Midbrain (tissue), 1 donor: ENCODE results near the gene PRDM4.
"Not testable (repeated sequence)": the region's sequence is repeated elsewhere in the genome, so short reads cannot be mapped to it uniquely, and the experiment has no call there.

Experiments used
- DNase-seq: peaks from one replicate; lab custom pipeline; 2025; lab: John Stamatoyannopoulos, UW

PRDM4 gene

GRCh38 chr12:107695772-107696171 lies 65.2 kb downstream of the PRDM4 start:
- not testable (repeated sequence) for DNase-seq

- DNase-seq, result peak; percentile 95
Observed at GRCh38 chr12:107685360-107686248, 75.3 kb downstream of the PRDM4 start, which contains the start of gene PWP1. Gene PWP1 (plus strand): TSS chr12:107685799. CDS start chr12:107685900, 101 bp downstream.

- DNase-seq, result no peak
Observed at GRCh38 chr12:107684990-107685359, 76.0 kb downstream of the PRDM4 start.

GRCh38 chr12:107684029-107684795 lies 76.7 kb downstream of the PRDM4 start:
- no peak for DNase-seq
